NCI-H345 (cell line): ENCODE measurements around the gene RHOA.
"Not testable (repeated sequence)": the region's sequence is repeated elsewhere in the genome, so short reads cannot be mapped to it uniquely, and the experiment has no call there.

Experiments used
- DNase-seq: peaks from one replicate; lab custom pipeline; 2025; lab: John Stamatoyannopoulos, UW

Gene RHOA

GRCh38 chr3:49411535-49411967 lies 225 bp downstream of the RHOA start:
- peak; percentile 12 for DNase-seq

GRCh38 chr3:49410846-49411534 lies 786 bp downstream of the RHOA start:
- DNase-seq, result no peak

GRCh38 chr3:49410066-49410845 lies 1.5 kb downstream of the RHOA start:
- DNase-seq, result no peak

- DNase-seq, result no peak
Measured at GRCh38 chr3:49406571-49407565, 4.9 kb downstream of the RHOA start.

- DNase-seq, result not testable (repeated sequence)
Measured at GRCh38 chr3:49405570-49405969, 6.2 kb downstream of the RHOA start.

- DNase-seq, result no peak
Measured at GRCh38 chr3:49403891-49404290, 7.9 kb downstream of the RHOA start.

GRCh38 chr3:49401766-49402165 lies 10.0 kb downstream of the RHOA start:
- no peak for DNase-seq

GRCh38 chr3:49399461-49399860 lies 12.3 kb downstream of the RHOA start:
- DNase-seq, result no peak

GRCh38 chr3:49397470-49397869 lies 14.3 kb downstream of the RHOA start:
- no peak for DNase-seq

- DNase-seq, result not testable (repeated sequence)
Measured at GRCh38 chr3:49391310-49391709, 20.5 kb downstream of the RHOA start.

GRCh38 chr3:49389297-49389696 lies 22.5 kb downstream of the RHOA start:
- DNase-seq, result no peak

- DNase-seq, result no peak
Measured at GRCh38 chr3:49388289-49388820, 23.4 kb downstream of the RHOA start.

- DNase-seq, result no peak
Measured at GRCh38 chr3:49387721-49388120, 24.1 kb downstream of the RHOA start.

- no peak for DNase-seq
Measured at GRCh38 chr3:49386056-49386756, 25.6 kb downstream of the RHOA start.

- DNase-seq, result no peak
Measured at GRCh38 chr3:49385617-49386016, 26.2 kb downstream of the RHOA start.

GRCh38 chr3:49383387-49383786 lies 28.4 kb downstream of the RHOA start:
- DNase-seq, result no peak

GRCh38 chr3:49378249-49378895 lies 33.4 kb downstream of the RHOA start:
- DNase-seq, result no peak

- no peak for DNase-seq
Measured at GRCh38 chr3:49377483-49377882, 34.3 kb downstream of the RHOA start.

GRCh38 chr3:49371946-49372345 lies 39.8 kb downstream of the RHOA start:
- DNase-seq, result no peak

- DNase-seq, result no peak
Measured at GRCh38 chr3:49370585-49371290, 41.0 kb downstream of the RHOA start.
